RWPE2 (cell line): ENCODE data around the gene BLOC1S4.

Experiments used
- ATAC-seq: fragments of 200-7000 bp; cut with Tn5 transposase; 3 replicates; pipeline ENCODE4 v1.9.1; 2021; ENCODE audit warnings: low read depth
- DNase-seq: peaks from one replicate; pipeline ENCODE4 v3.0.0-alpha.2; 2020; ENCODE audit warnings: low spot score
- H3K27ac ChIP-seq: fragments of 450-650 bp; 2 replicates; pipeline ENCODE4 v1.5.1; 2017; ENCODE audit warnings: mild to moderate bottlenecking; ENCODE audit not compliant: poor library complexity, severe bottlenecking
- H3K27me3 ChIP-seq: fragments of 250-450 bp; sonication (Bioruptor Pico); 2 replicates; pipeline ENCODE4 v1.5.1; 2021; ENCODE audit warnings: mild to moderate bottlenecking, moderate library complexity; ENCODE audit not compliant: insufficient read depth, poor library complexity, severe bottlenecking
- H3K36me3 ChIP-seq: fragments of 250-450 bp; sonication (Bioruptor Pico); 2 replicates; pipeline ENCODE4 v1.5.1; 2020; ENCODE audit warnings: low read depth, mild to moderate bottlenecking, moderate library complexity
- H3K4me1 ChIP-seq: fragments of 250-450 bp; sonication (Bioruptor Pico); 2 replicates; pipeline ENCODE4 v1.5.1; 2021; ENCODE audit warnings: mild to moderate bottlenecking, moderate library complexity; ENCODE audit not compliant: insufficient read depth, poor library complexity, severe bottlenecking
- H3K4me3 ChIP-seq: fragments of 250-450 bp; sonication (Bioruptor Pico); 2 replicates; pipeline ENCODE4 v1.5.1; 2021; ENCODE audit warnings: mild to moderate bottlenecking, moderate library complexity; ENCODE audit not compliant: severe bottlenecking
- H3K9me3 ChIP-seq: fragments of 250-450 bp; sonication (Bioruptor Pico); 2 replicates; pipeline ENCODE4 v1.5.1; 2021; ENCODE audit warnings: mild to moderate bottlenecking, moderate library complexity; ENCODE audit not compliant: severe bottlenecking
- CTCF ChIP-seq: fragments of 450-650 bp; IDR thresholded peaks from one replicate; pipeline ENCODE4 v1.5.1; 2017; ENCODE audit warnings: mild to moderate bottlenecking, moderate library complexity; ENCODE audit not compliant: poor library complexity, severe bottlenecking

The BLOC1S4 gene

GRCh38 chr4:6709230-6710114, 6.5 kb upstream of the BLOC1S4 start, which contains the start of gene MRFAP1L1:
MRFAP1L1 (minus strand) TSS chr4:6709865; CDS start chr4:6709629, 236 bp downstream.
- Histone ChIP-seq H3K4me1 (peaks cover 8% of the 10 kb centered on the region), H3K27me3 (no peaks in the 10 kb centered on the region), H3K27ac (peak within 1 kb of the TSS; percentile 56), H3K9me3 (no peaks in the 10 kb centered on the region), H3K4me3 (peak within 1 kb of the TSS; percentile 63), H3K36me3 (peaks cover 18% of the 10 kb centered on the region)
- peak; percentile 82 for ATAC-seq
- peak; percentile 12 for TF ChIP-seq CTCF
- DNase-seq, result peak; percentile 96

- ATAC-seq, result peak; percentile 9; the same call in 1 of the 3 replicates
- peak overlapping the region; percentile 56 for H3K27ac ChIP-seq
- H3K4me1 ChIP-seq, result peaks cover 8% of the 10 kb centered on the region
- no peaks in the 10 kb centered on the region for H3K27me3 ChIP-seq
- H3K4me3 ChIP-seq, result peak overlapping the region; percentile 63
- H3K9me3 ChIP-seq, result no peaks in the 10 kb centered on the region
- no peak for DNase-seq
- peaks cover 18% of the 10 kb centered on the region for H3K36me3 ChIP-seq
- TF ChIP-seq CTCF, result no peak
Observed at GRCh38 chr4:6710282-6710681, 5.7 kb upstream of the BLOC1S4 start.

- ATAC-seq (no peak), DNase-seq (no peak)
- TF ChIP-seq CTCF, result no peak
- Histone ChIP-seq H3K9me3 (no peaks in the 10 kb centered on the region), H3K36me3 (peaks cover 18% of the 10 kb centered on the region), H3K27ac (no peak overlapping the region), H3K4me1 (peaks cover 11% of the 10 kb centered on the region), H3K27me3 (no peaks in the 10 kb centered on the region), H3K4me3 (no peak overlapping the region)
Observed at GRCh38 chr4:6710996-6711395, 5.0 kb upstream of the BLOC1S4 start.

GRCh38 chr4:6714954-6715353, 1.0 kb upstream of the BLOC1S4 start:
- H3K9me3 ChIP-seq, result no peaks in the 10 kb centered on the region
- no peak overlapping the region for H3K4me3 ChIP-seq
- no peaks in the 10 kb centered on the region for H3K27me3 ChIP-seq
- TF ChIP-seq CTCF, result no peak
- no peak overlapping the region for H3K27ac ChIP-seq
- peaks cover 3% of the 10 kb centered on the region for H3K4me1 ChIP-seq
- ATAC-seq, result no peak
- H3K36me3 ChIP-seq, result peaks cover 5% of the 10 kb centered on the region
- no peak for DNase-seq

- ATAC-seq (no peak), DNase-seq (no peak)
- no peaks in the 10 kb centered on the region for H3K27me3 ChIP-seq
- H3K27ac ChIP-seq, result peak overlapping the region; percentile 54
- TF ChIP-seq CTCF, result no peak
- peak overlapping the region; percentile 92 for H3K4me3 ChIP-seq
- peaks cover 3% of the 10 kb centered on the region for H3K4me1 ChIP-seq
- no peaks in the 10 kb centered on the region for H3K9me3 ChIP-seq
- H3K36me3 ChIP-seq, result peaks cover 5% of the 10 kb centered on the region
Observed at GRCh38 chr4:6715704-6716017, 313 bp upstream of the BLOC1S4 start.
